Renal pelvis (tissue), 12 donors: ENCODE data around the gene LIN9. TPM values are rescaled to one million over a fixed set of nuclear protein-coding genes. Genes with fewer than 3 reads are reported as not detected.
"Not testable (repeated sequence)": the region's sequence is repeated elsewhere in the genome, so short reads cannot be mapped to it uniquely, and the experiment has no call there.

ENCODE experiments used
- DNase-seq: peaks from one replicate; pipeline ENCODE4 v3.0.0-alpha.2; 2013
- long read RNA-seq, 16 experiments: transcript quantifications; one replicate each; lab custom pipeline, GENCODE V29; 2026
- polyA plus RNA-seq, 3 donors: library from polyadenylated mRNA; unstranded; fragments of 120-200 nt; gene quantifications; one replicate each; pipeline ENCODE4 v1.2.1, GENCODE V29; 2013; ENCODE audit not compliant: insufficient read length in 3 of 3

LIN9 gene
- 10 to 100 TPM in 2 of 3 donors, 1 to 10 TPM in 1; 9.9 to 10.5 (median 10.3) TPM for polyA plus RNA-seq
- long read RNA-seq, donor 1, partial matches to known transcripts = 0 of 2 reads
- long read RNA-seq, donor 1, other reads (novel, unspliced or antisense) = 0 of 2 reads
- long read RNA-seq, donor 2 = 0 reads
- long read RNA-seq, donor 3, partial matches to known transcripts = 0 of 1 reads
- long read RNA-seq, donor 3, other reads (novel, unspliced or antisense) = 0 of 1 reads
- long read RNA-seq, donor 4, partial matches to known transcripts = 0 of 2 reads
- long read RNA-seq, donor 4, other reads (novel, unspliced or antisense) = 0 of 2 reads
- long read RNA-seq, donor 5 = 0 reads
- long read RNA-seq, donor 6, partial matches to known transcripts = 0 of 1 reads
- long read RNA-seq, donor 6, other reads (novel, unspliced or antisense) = 0 of 1 reads
- long read RNA-seq, donor 7, partial matches to known transcripts = 0 of 2 reads
- long read RNA-seq, donor 7, other reads (novel, unspliced or antisense) = 0 of 2 reads
- long read RNA-seq, donor 8, partial matches to known transcripts = 0 of 1 reads
- long read RNA-seq, donor 8, other reads (novel, unspliced or antisense) = 0 of 1 reads
- long read RNA-seq, donor 9, partial matches to known transcripts = 0 of 1 reads
- long read RNA-seq, donor 9, other reads (novel, unspliced or antisense) = 0 of 1 reads
- long read RNA-seq, donor 10, partial matches to known transcripts = 0 of 2 reads
- long read RNA-seq, donor 10, other reads (novel, unspliced or antisense) = 0 of 2 reads
- long read RNA-seq, donor 11, partial matches to known transcripts = 0 of 2 reads
- long read RNA-seq, donor 11, other reads (novel, unspliced or antisense) = 0 of 2 reads
- long read RNA-seq, donor 12, partial matches to known transcripts = 0 of 4 reads
- long read RNA-seq, donor 12, other reads (novel, unspliced or antisense) = 0 of 4 reads
- long read RNA-seq, donor 13 = 0 reads
- long read RNA-seq, donor 14 = 0 reads
- long read RNA-seq, donor 15, partial matches to known transcripts = 0 of 2 reads
- long read RNA-seq, donor 15, other reads (novel, unspliced or antisense) = 0 of 2 reads
- long read RNA-seq, donor 16, partial matches to known transcripts = 0 of 1 reads
- long read RNA-seq, donor 16, other reads (novel, unspliced or antisense) = 0 of 1 reads

GRCh38 chr1:226308723-226309397, at the start of gene LIN9:
Gene LIN9 (minus strand): TSS chr1:226309164. CDS start chr1:226309139, 25 bp downstream.
- peak; percentile 92 for DNase-seq

GRCh38 chr1:226357416-226357815, 48.5 kb upstream of the LIN9 start:
- DNase-seq = no peak

- no peak for DNase-seq
Observed at GRCh38 chr1:226355669-226356551, 46.9 kb upstream of the LIN9 start.

GRCh38 chr1:226355016-226355415, 46.1 kb upstream of the LIN9 start:
- DNase-seq = no peak

- DNase-seq = no peak
Observed at GRCh38 chr1:226353698-226354525, 44.9 kb upstream of the LIN9 start.

- DNase-seq = no peak
Observed at GRCh38 chr1:226351709-226352108, 42.7 kb upstream of the LIN9 start.

GRCh38 chr1:226350519-226350865, 41.5 kb upstream of the LIN9 start:
- no peak for DNase-seq

- no peak for DNase-seq
Observed at GRCh38 chr1:226349801-226350518, 41.0 kb upstream of the LIN9 start.

GRCh38 chr1:226349081-226349480, 40.1 kb upstream of the LIN9 start:
- DNase-seq = no peak

GRCh38 chr1:226344441-226345259, 35.7 kb upstream of the LIN9 start:
- DNase-seq = no peak

- no peak for DNase-seq
Observed at GRCh38 chr1:226342656-226343055, 33.7 kb upstream of the LIN9 start.

- DNase-seq = not testable (repeated sequence)
Observed at GRCh38 chr1:226340111-226340510, 31.1 kb upstream of the LIN9 start.

- DNase-seq = no peak
Observed at GRCh38 chr1:226337276-226337875, 28.4 kb upstream of the LIN9 start.

- DNase-seq = no peak
Observed at GRCh38 chr1:226335661-226336060, 26.7 kb upstream of the LIN9 start.

GRCh38 chr1:226332947-226333346, 24.0 kb upstream of the LIN9 start:
- DNase-seq = no peak

- no peak for DNase-seq
Observed at GRCh38 chr1:226329237-226329636, 20.3 kb upstream of the LIN9 start.

- no peak for DNase-seq
Observed at GRCh38 chr1:226327761-226328162, 18.8 kb upstream of the LIN9 start.

- no peak for DNase-seq
Observed at GRCh38 chr1:226325178-226325577, 16.2 kb upstream of the LIN9 start.
